Activated CD4-positive, alpha-beta T cell treated with anti-CD3 and anti-CD28 coated beads for 36 hours (primary cell): ENCODE results near the gene UGT1A1. TPM values are rescaled to one million over a fixed set of nuclear protein-coding genes. Genes with fewer than 3 reads are reported as not detected.
A peak's percentile ranks its signal among the peaks of the same experiment; 100 is the strongest.

Source experiments
- ATAC-seq: fragments of 200-7000 bp; cut with Tn5 transposase; one replicate; pipeline ENCODE4 v1.10.0; 2021; ENCODE audit warnings: mild to moderate bottlenecking, moderate library complexity
- CTCF ChIA-PET: fragments of 350-600 bp; sonication (Branson Sonifier 250); formaldehyde crosslinking; loops from one replicate; lab custom pipeline; 2021; ENCODE audit warnings: antibody characterized with exemption; lab: Charles Lee
- POLR2A ChIA-PET: fragments of 350-600 bp; sonication (Branson Sonifier 250); formaldehyde crosslinking; loops from one replicate; lab custom pipeline; 2021; ENCODE audit warnings: antibody characterized with exemption, inconsistent platforms; lab: Charles Lee
- DNase-seq: peaks from one replicate; pipeline ENCODE4 v3.0.0-alpha.2; 2020
- H3K27ac Mint-ChIP-seq: one replicate; pipeline ENCODE4 v1.8.0; 2021; ENCODE audit warnings: mixed read lengths
- H3K27me3 Mint-ChIP-seq: one replicate; pipeline ENCODE4 v1.8.0; 2021; ENCODE audit warnings: mixed read lengths
- H3K36me3 Mint-ChIP-seq: one replicate; pipeline ENCODE4 v1.8.0; 2021; ENCODE audit warnings: low read depth, mixed read lengths
- H3K4me1 Mint-ChIP-seq: one replicate; pipeline ENCODE4 v1.8.0; 2021; ENCODE audit warnings: mixed read lengths
- H3K4me3 Mint-ChIP-seq: one replicate; pipeline ENCODE4 v1.8.0; 2021; ENCODE audit warnings: mild to moderate bottlenecking, moderate library complexity, mixed read lengths
- H3K9me3 Mint-ChIP-seq: one replicate; pipeline ENCODE4 v1.8.0; 2021; ENCODE audit warnings: low read depth, mixed read lengths
- intact Hi-C, 2 experiments: fragments of 100-400 bp; cut with DNase I in 1 of 2; cut with micrococcal nuclease in 1 of 2; formaldehyde crosslinking; loops; one replicate each; pipeline versions ENCODE4 v1.14.2 to v1.15.1; 2022 to 2024; cut with DNase I, micrococcal nuclease
- total RNA-seq, 2 experiments: library from RNA; stranded (reverse); gene quantifications; one replicate each; pipeline ENCODE4 v1.2.3, GENCODE V29; 2021

Gene UGT1A1
- total RNA-seq, 2 experiments from 2014 or later, result not detected

GRCh38 chr2:233799716-233800115 lies 39.6 kb downstream of the UGT1A1 start:
- CTCF ChIA-PET, result interaction anchor here (0.8 kb wide), 1 partner anchor 88 kb away, joined by 3 read pairs; no protein-coding TSS in a partner anchor
- Mint-ChIP-seq H3K36me3 (no peaks in the 10 kb centered on the region), H3K9me3 (no peaks in the 10 kb centered on the region), H3K4me3 (no peak overlapping the region), H3K27me3 (peaks cover 9% of the 10 kb centered on the region), H3K27ac (no peak overlapping the region), H3K4me1 (peaks cover 2% of the 10 kb centered on the region)
- POLR2A ChIA-PET, result no interaction called here
- no peak for ATAC-seq
- DNase-seq, result no peak
- intact Hi-C loops, result no loop called here

DNA sequence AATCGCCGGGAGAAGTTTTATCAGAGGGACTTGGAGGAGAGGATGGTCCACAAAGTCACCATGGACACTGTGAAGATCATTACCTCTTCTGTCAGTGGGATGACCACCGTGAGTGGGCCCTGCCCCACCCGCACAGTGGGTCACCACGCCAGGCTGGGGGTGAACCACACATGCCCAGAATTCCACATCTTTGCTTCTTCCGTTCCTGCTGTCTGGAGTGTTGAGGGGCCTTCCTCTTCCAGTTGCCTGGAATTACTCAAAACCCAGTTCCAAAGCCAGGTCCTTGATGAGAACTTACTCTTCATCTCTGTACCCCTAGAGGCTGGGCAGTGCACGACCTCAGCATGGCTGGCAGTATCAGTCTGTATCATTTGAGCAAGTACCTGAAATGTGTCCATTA lies 40.1 kb downstream of the UGT1A1 start:
- peaks cover 2% of the 10 kb centered on the region for H3K4me1 Mint-ChIP-seq
- intact Hi-C loops, result no loop called here
- no peaks in the 10 kb centered on the region for H3K9me3 Mint-ChIP-seq
- ChIA-PET CTCF (interaction anchor here (0.8 kb wide), 1 partner anchor 89 kb away, joined by 3 read pairs; no protein-coding TSS in a partner anchor), POLR2A (no interaction called here)
- H3K27ac Mint-ChIP-seq, result no peak overlapping the region
- no peaks in the 10 kb centered on the region for H3K36me3 Mint-ChIP-seq
- no peak overlapping the region for H3K4me3 Mint-ChIP-seq
- no peak for ATAC-seq
- peaks cover 9% of the 10 kb centered on the region for H3K27me3 Mint-ChIP-seq
- DNase-seq, result no peak

- no peaks in the 10 kb centered on the region for H3K9me3 Mint-ChIP-seq
- H3K4me3 Mint-ChIP-seq, result no peak overlapping the region
- ChIA-PET POLR2A (no interaction called here), CTCF (no interaction called here)
- no peak overlapping the region for H3K27ac Mint-ChIP-seq
- DNase-seq (peak; percentile 43), ATAC-seq (peak; percentile 63)
- no peaks in the 10 kb centered on the region for H3K36me3 Mint-ChIP-seq
- intact Hi-C loops, result no loop called here
- peaks cover 2% of the 10 kb centered on the region for H3K4me1 Mint-ChIP-seq
- peaks cover 9% of the 10 kb centered on the region for H3K27me3 Mint-ChIP-seq
These were observed 41.5 kb downstream of the UGT1A1 start for GRCh38 chr2:233801357-233802131.

- Mint-ChIP-seq H3K4me3 (no peak overlapping the region), H3K36me3 (no peaks in the 10 kb centered on the region), H3K4me1 (peaks cover 2% of the 10 kb centered on the region), H3K27me3 (peaks cover 9% of the 10 kb centered on the region), H3K9me3 (no peaks in the 10 kb centered on the region), H3K27ac (no peak overlapping the region)
- CTCF ChIA-PET, result no interaction called here
- intact Hi-C loops, result no loop called here
- ATAC-seq (no peak), DNase-seq (no peak)
- POLR2A ChIA-PET, result no interaction called here
These were observed 42.2 kb downstream of the UGT1A1 start for GRCh38 chr2:233802132-233802815.

DNA sequence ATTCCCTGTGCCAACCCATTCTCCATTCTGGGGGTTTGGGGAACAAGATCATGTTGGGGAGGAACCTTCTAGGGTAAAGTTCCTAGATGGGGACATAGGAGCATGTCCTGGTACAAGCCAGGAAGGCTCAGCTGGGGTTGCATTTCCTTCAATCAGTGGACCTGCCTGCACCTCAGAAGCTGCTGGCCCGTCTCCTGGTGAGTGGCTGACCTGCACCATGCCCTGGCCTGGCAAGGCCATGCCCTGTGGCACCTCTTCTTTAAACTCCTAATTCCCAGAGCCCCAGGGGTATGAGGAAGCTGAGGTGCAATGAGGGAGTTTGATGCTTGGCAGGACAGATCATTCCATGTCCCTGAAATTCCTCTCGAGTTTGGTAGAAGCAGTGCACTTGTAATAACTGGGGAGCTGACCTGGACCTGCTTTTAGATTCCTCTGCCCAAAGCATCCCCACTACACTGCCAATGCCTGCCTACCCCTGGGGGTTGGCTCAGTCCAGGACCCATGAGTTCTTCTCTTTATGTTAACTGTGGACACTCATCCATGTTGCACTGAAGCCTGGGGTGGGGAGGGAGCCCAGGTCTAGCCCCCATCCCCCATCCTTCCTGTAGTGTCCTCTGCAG lies 43.3 kb downstream of the UGT1A1 start:
- H3K36me3 Mint-ChIP-seq, result no peaks in the 10 kb centered on the region
- ChIA-PET POLR2A (no interaction called here), CTCF (no interaction called here)
- peaks cover 2% of the 10 kb centered on the region for H3K4me1 Mint-ChIP-seq
- no peak overlapping the region for H3K4me3 Mint-ChIP-seq
- intact Hi-C loops, result no loop called here
- H3K27ac Mint-ChIP-seq, result no peak overlapping the region
- DNase-seq, result no peak
- H3K9me3 Mint-ChIP-seq, result no peaks in the 10 kb centered on the region
- ATAC-seq, result no peak
- H3K27me3 Mint-ChIP-seq, result peaks cover 9% of the 10 kb centered on the region

DNA sequence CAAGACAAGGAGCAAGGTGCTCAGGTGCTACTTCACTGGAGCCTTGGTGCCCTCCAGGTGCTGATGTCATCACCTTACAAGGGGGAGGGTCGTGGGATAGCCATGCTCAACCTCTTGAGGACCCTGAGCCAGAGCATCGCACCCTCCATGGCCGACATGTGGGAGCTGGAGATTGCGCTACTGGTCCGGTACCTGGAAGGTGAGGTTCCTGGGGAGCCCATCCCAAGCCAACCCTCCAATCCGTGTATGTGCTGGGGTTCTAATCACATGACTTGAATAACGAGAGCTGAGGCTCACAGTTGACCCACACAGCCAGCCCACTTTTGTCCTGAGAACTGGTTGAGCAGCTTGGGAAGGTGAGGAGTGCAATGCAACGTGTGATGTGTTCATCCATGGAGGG lies 43.9 kb downstream of the UGT1A1 start:
- ChIA-PET CTCF (no interaction called here), POLR2A (no interaction called here)
- no peak for DNase-seq
- Mint-ChIP-seq H3K27me3 (peaks cover 9% of the 10 kb centered on the region), H3K27ac (no peak overlapping the region), H3K4me3 (no peak overlapping the region), H3K4me1 (peaks cover 2% of the 10 kb centered on the region), H3K9me3 (no peaks in the 10 kb centered on the region), H3K36me3 (no peaks in the 10 kb centered on the region)
- ATAC-seq, result no peak
- intact Hi-C loops, result no loop called here

GRCh38 chr2:233807215-233807865 lies 47.3 kb downstream of the UGT1A1 start:
- no peaks in the 10 kb centered on the region for H3K4me1 Mint-ChIP-seq
- H3K27me3 Mint-ChIP-seq, result peaks cover 12% of the 10 kb centered on the region
- POLR2A ChIA-PET, result no interaction called here
- CTCF ChIA-PET, result interaction anchor here (0.7 kb wide), 1 partner anchor 15 kb away, joined by 3 read pairs; no protein-coding TSS in a partner anchor
- no peak overlapping the region for H3K27ac Mint-ChIP-seq
- H3K4me3 Mint-ChIP-seq, result no peak overlapping the region
- DNase-seq (peak; percentile 1), ATAC-seq (no peak)
- intact Hi-C loops, result no loop called here
- no peaks in the 10 kb centered on the region for H3K9me3 Mint-ChIP-seq
- H3K36me3 Mint-ChIP-seq, result no peaks in the 10 kb centered on the region

GRCh38 chr2:233807966-233808935 lies 48.2 kb downstream of the UGT1A1 start:
- no peaks in the 10 kb centered on the region for H3K9me3 Mint-ChIP-seq
- POLR2A ChIA-PET, result no interaction called here
- ATAC-seq (no peak), DNase-seq (peak; percentile 1)
- no peaks in the 10 kb centered on the region for H3K36me3 Mint-ChIP-seq
- no peak overlapping the region for H3K27ac Mint-ChIP-seq
- intact Hi-C loops, result no loop called here
- peaks cover 12% of the 10 kb centered on the region for H3K27me3 Mint-ChIP-seq
- H3K4me3 Mint-ChIP-seq, result no peak overlapping the region
- H3K4me1 Mint-ChIP-seq, result no peaks in the 10 kb centered on the region
- CTCF ChIA-PET, result interaction anchor here (0.7 kb wide), 1 partner anchor 14 kb away, joined by 3 read pairs; no protein-coding TSS in a partner anchor

- H3K4me1 Mint-ChIP-seq, result no peaks in the 10 kb centered on the region
- no peak overlapping the region for H3K4me3 Mint-ChIP-seq
- H3K36me3 Mint-ChIP-seq, result no peaks in the 10 kb centered on the region
- ChIA-PET POLR2A (no interaction called here), CTCF (interaction anchor here (0.8 kb wide), 1 partner anchor 202 kb away, joined by 3 read pairs; no protein-coding TSS in a partner anchor)
- no peaks in the 10 kb centered on the region for H3K9me3 Mint-ChIP-seq
- intact Hi-C loops, result no loop called here
- H3K27ac Mint-ChIP-seq, result no peak overlapping the region
- DNase-seq (no peak), ATAC-seq (no peak)
- peaks cover 8% of the 10 kb centered on the region for H3K27me3 Mint-ChIP-seq
These were observed 50.3 kb downstream of the UGT1A1 start for GRCh38 chr2:233810385-233810784.

DNA sequence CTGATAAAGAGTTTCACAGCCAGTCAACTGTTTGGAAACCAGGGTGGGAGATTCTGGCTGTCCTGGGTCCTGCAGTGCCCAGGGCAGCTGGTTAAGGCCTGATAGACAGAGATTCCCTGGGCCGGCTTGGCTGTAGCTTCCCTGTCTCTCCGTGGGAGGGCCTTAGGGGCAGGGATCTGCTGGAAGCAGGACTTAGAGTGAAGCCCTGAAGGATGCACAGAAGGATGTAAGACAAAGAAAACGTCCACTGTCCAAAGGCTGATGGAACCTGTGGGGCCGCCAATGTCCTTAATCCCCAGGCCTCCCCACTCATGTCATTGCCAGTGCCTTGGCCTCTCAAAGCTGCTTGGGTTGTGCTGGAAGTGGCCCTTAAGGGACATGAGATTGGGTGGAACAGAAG lies 51.0 kb downstream of the UGT1A1 start:
- Mint-ChIP-seq H3K4me1 (no peaks in the 10 kb centered on the region), H3K4me3 (no peak overlapping the region), H3K36me3 (no peaks in the 10 kb centered on the region), H3K9me3 (no peaks in the 10 kb centered on the region), H3K27ac (no peak overlapping the region), H3K27me3 (peaks cover 8% of the 10 kb centered on the region)
- no peak for ATAC-seq
- intact Hi-C loops, result no loop called here
- no peak for DNase-seq
- CTCF ChIA-PET, result interaction anchor here (0.8 kb wide), 1 partner anchor 201 kb away, joined by 3 read pairs; no protein-coding TSS in a partner anchor
- POLR2A ChIA-PET, result no interaction called here
